ENCODE results near the gene ALKBH6. TPM values are rescaled to one million over a fixed set of nuclear protein-coding genes. Genes with fewer than 3 reads are reported as not detected.

ALKBH6 gene
- total RNA-seq, 1 experiment from 2014 or later = 28.2 TPM

- in situ Hi-C loops (cut with HindIII; ENCODE audit: low sequenced_read_pairs) = no loop called here
Measured at GRCh38 chr19:36032251-36033104, 18.5 kb upstream of the ALKBH6 start, which contains the start of gene CLIP3. Gene CLIP3 (minus strand): TSS chr19:36032873. CDS start chr19:36032357, 516 bp downstream.

GRCh38 chr19:36031308-36031707, 17.3 kb upstream of the ALKBH6 start:
- in situ Hi-C loops (cut with HindIII; ENCODE audit: low sequenced_read_pairs) = no loop called here
- no peak for DNase-seq (ENCODE audit: low spot score)

More at GRCh38 chr19:36032251-36033104, 18.5 kb upstream of the ALKBH6 start, which contains the start of gene CLIP3:
- peak; percentile 88 for DNase-seq (ENCODE audit: low spot score)

GRCh38 chr19:36030264-36031148, 16.5 kb upstream of the ALKBH6 start:
- in situ Hi-C loops (cut with HindIII; ENCODE audit: low sequenced_read_pairs) = no loop called here
- peak; percentile 80 for DNase-seq (ENCODE audit: low spot score)

- peak; percentile 33 for DNase-seq (ENCODE audit: low spot score)
- in situ Hi-C loops (cut with HindIII; ENCODE audit: low sequenced_read_pairs) = no loop called here
Measured at GRCh38 chr19:36028313-36029041, 14.5 kb upstream of the ALKBH6 start.

- in situ Hi-C loops (cut with HindIII; ENCODE audit: low sequenced_read_pairs) = no loop called here
- no peak for DNase-seq (ENCODE audit: low spot score)
Measured at GRCh38 chr19:36027696-36028095, 13.7 kb upstream of the ALKBH6 start.

GRCh38 chr19:36026091-36026876, 12.3 kb upstream of the ALKBH6 start:
- DNase-seq (ENCODE audit: low spot score) = no peak
- in situ Hi-C loops (cut with HindIII; ENCODE audit: low sequenced_read_pairs) = no loop called here

- no peak for DNase-seq (ENCODE audit: low spot score)
- in situ Hi-C loops (cut with HindIII; ENCODE audit: low sequenced_read_pairs) = no loop called here
Measured at GRCh38 chr19:36025541-36025940, 11.5 kb upstream of the ALKBH6 start.

- DNase-seq (ENCODE audit: low spot score) = no peak
- in situ Hi-C loops (cut with HindIII; ENCODE audit: low sequenced_read_pairs) = no loop called here
Measured at GRCh38 chr19:36023432-36023831, 9.4 kb upstream of the ALKBH6 start.

- in situ Hi-C loops (cut with HindIII; ENCODE audit: low sequenced_read_pairs) = no loop called here
- DNase-seq (ENCODE audit: low spot score) = no peak
Measured at GRCh38 chr19:36019061-36019670, 5.2 kb upstream of the ALKBH6 start.

GRCh38 chr19:36013280-36014011, 567 bp downstream of the ALKBH6 start:
- in situ Hi-C loops (cut with HindIII; ENCODE audit: low sequenced_read_pairs) = no loop called here
- DNase-seq (ENCODE audit: low spot score) = no peak

GRCh38 chr19:36010402-36010801, 3.6 kb downstream of the ALKBH6 start:
- in situ Hi-C loops (cut with HindIII; ENCODE audit: low sequenced_read_pairs) = no loop called here
- DNase-seq (ENCODE audit: low spot score) = no peak

- no peak for DNase-seq (ENCODE audit: low spot score)
- in situ Hi-C loops (cut with HindIII; ENCODE audit: low sequenced_read_pairs) = no loop called here
Measured at GRCh38 chr19:36009633-36010379, 4.2 kb downstream of the ALKBH6 start.

GRCh38 chr19:36009220-36009619, 4.8 kb downstream of the ALKBH6 start:
- peak; percentile 78 for DNase-seq (ENCODE audit: low spot score)
- in situ Hi-C loops (cut with HindIII; ENCODE audit: low sequenced_read_pairs) = no loop called here

- in situ Hi-C loops (cut with HindIII; ENCODE audit: low sequenced_read_pairs) = no loop called here
- peak; percentile 95 for DNase-seq (ENCODE audit: low spot score)
Measured at GRCh38 chr19:36008336-36008978, 5.6 kb downstream of the ALKBH6 start, which contains the start of gene SYNE4. Gene SYNE4 (minus strand): TSS chr19:36008813. CDS start chr19:36008681, 132 bp downstream.

- DNase-seq (ENCODE audit: low spot score) = no peak
- in situ Hi-C loops (cut with HindIII; ENCODE audit: low sequenced_read_pairs) = no loop called here
Measured at GRCh38 chr19:36006955-36007354, 7.1 kb downstream of the ALKBH6 start.

GRCh38 chr19:36003284-36003683, 10.7 kb downstream of the ALKBH6 start:
- in situ Hi-C loops (cut with HindIII; ENCODE audit: low sequenced_read_pairs) = no loop called here
- DNase-seq (ENCODE audit: low spot score) = no peak

All from G401 (cell line).